Esophagus muscularis mucosa (tissue), 4 donors: Measurements from ENCODE around the gene DKKL1.

Experiments used
- EP300 ChIP-seq: sonication (generic); formaldehyde crosslinking; IDR thresholded peaks from one replicate; pipeline ENCODE4 v1.6.1; 2017; ENCODE audit warnings: antibody characterized with exemption
- POLR2A ChIP-seq: fragments of 450-650 bp; IDR thresholded peaks from one replicate; pipeline ENCODE4 v1.6.1; 2017; ENCODE audit warnings: antibody characterized with exemption, moderate library complexity, mild to moderate bottlenecking, low read depth
- TF ChIP-seq, protein P1 (sequence below), 3 experiments: fragments of 200-600 bp in 2 of 3; fragments of 450-650 bp in 1 of 3; sonication (generic) in 2 of 3; IDR thresholded peaks; one replicate each; pipeline ENCODE4 v1.5.1; 2017 to 2019; ENCODE audit warnings: antibody characterized with exemption in 3 of 3, mild to moderate bottlenecking in 2 of 3, moderate library complexity in 1 of 3

DNA sequence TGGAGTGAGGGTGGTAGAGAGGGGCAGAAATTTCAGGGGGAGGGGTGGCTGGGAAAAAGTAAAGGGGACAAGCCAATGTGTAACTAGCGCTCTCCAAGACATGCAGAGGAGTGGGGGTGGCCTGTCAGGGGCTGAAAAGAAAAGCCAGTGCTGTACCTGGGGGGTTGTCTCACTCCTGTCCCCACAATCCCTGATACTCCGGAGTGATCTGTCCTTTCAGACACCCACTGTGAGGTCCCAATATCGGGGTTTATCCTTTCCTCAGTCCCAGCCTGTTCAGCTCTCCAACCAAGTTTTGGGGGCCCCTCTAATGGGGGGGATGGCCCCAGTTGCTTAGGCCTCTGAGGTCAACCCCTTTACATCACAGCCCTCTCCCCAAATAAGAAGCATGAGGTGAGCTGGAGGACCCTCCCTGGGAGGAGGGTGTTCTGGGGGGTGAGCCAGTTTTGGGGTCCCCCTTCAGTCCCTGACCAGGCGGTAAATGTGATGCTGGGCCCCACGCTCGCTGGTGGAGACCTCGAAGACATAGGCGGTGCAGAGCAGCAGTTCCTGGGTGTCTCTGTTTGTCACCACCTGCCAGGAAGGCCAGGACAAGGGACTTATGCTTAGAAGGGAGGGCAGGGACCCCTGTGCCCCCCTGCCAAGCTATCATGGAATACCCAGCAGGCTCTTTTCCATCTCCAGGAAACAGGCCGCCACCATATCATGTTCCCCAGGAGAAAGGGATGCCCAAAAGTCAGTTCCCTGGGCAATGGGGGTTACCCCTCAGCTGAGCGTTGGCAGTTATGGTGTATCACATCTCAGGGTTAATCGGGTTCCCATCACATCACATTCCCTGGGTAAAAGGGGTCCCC is 22.6 kb upstream of the DKKL1 start:
- TF ChIP-seq, protein P1, sequence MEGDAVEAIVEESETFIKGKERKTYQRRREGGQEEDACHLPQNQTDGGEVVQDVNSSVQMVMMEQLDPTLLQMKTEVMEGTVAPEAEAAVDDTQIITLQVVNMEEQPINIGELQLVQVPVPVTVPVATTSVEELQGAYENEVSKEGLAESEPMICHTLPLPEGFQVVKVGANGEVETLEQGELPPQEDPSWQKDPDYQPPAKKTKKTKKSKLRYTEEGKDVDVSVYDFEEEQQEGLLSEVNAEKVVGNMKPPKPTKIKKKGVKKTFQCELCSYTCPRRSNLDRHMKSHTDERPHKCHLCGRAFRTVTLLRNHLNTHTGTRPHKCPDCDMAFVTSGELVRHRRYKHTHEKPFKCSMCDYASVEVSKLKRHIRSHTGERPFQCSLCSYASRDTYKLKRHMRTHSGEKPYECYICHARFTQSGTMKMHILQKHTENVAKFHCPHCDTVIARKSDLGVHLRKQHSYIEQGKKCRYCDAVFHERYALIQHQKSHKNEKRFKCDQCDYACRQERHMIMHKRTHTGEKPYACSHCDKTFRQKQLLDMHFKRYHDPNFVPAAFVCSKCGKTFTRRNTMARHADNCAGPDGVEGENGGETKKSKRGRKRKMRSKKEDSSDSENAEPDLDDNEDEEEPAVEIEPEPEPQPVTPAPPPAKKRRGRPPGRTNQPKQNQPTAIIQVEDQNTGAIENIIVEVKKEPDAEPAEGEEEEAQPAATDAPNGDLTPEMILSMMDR (IDR thresholded peaks at IDR 0.05): no peak
- no peak for TF ChIP-seq POLR2A
- TF ChIP-seq EP300: no peak
